GM12892 (cell line): ENCODE measurements around the gene TMCO4.

Experiments used
- POLR2A ChIP-seq: IDR thresholded peaks from 2 replicates; pipeline ENCODE4 v1.6.1; 2011; ENCODE audit warnings: low read depth, low read length, control low read depth
- POLR2AphosphoS5 ChIP-seq: IDR thresholded peaks from 2 replicates; pipeline ENCODE4 v1.6.1; 2011; ENCODE audit warnings: low read depth, low read length, control low read depth

DNA sequence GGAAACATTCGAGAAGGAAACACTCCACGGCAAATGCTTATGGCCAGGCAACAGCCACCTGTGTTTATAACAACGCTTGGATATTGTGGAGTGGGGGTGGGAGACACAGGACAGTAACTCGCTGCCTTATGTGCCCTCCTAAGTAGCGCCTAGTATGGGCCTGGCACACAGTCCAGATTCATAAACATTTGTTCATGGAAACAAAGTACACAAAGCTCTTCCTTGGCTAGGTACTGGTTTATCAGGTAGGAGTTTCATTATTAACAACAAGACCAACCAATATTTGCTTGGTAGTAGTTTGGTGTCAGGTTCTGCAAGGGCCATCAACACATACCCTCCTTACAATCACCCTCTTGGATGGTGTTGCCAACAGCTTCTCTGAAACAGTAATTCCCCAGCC is 23.4 kb downstream of the TMCO4 start:
- TF ChIP-seq POLR2A = no peak
- TF ChIP-seq POLR2AphosphoS5 = no peak
